HG02759 (cell line): ENCODE measurements around the gene NPEPL1.
"Not testable (repeated sequence)": the region's sequence is repeated elsewhere in the genome, so short reads cannot be mapped to it uniquely, and the experiment has no call there.

Source experiments
- ATAC-seq: cut with Tn5 transposase; IDR thresholded peaks from one replicate; pipeline ENCODE4 v1.9.1; 2021; ENCODE audit warnings: mild to moderate bottlenecking, moderate library complexity; ENCODE audit not compliant: unreplicated experiment

Gene NPEPL1, protein sequence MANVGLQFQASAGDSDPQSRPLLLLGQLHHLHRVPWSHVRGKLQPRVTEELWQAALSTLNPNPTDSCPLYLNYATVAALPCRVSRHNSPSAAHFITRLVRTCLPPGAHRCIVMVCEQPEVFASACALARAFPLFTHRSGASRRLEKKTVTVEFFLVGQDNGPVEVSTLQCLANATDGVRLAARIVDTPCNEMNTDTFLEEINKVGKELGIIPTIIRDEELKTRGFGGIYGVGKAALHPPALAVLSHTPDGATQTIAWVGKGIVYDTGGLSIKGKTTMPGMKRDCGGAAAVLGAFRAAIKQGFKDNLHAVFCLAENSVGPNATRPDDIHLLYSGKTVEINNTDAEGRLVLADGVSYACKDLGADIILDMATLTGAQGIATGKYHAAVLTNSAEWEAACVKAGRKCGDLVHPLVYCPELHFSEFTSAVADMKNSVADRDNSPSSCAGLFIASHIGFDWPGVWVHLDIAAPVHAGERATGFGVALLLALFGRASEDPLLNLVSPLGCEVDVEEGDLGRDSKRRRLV

DNA sequence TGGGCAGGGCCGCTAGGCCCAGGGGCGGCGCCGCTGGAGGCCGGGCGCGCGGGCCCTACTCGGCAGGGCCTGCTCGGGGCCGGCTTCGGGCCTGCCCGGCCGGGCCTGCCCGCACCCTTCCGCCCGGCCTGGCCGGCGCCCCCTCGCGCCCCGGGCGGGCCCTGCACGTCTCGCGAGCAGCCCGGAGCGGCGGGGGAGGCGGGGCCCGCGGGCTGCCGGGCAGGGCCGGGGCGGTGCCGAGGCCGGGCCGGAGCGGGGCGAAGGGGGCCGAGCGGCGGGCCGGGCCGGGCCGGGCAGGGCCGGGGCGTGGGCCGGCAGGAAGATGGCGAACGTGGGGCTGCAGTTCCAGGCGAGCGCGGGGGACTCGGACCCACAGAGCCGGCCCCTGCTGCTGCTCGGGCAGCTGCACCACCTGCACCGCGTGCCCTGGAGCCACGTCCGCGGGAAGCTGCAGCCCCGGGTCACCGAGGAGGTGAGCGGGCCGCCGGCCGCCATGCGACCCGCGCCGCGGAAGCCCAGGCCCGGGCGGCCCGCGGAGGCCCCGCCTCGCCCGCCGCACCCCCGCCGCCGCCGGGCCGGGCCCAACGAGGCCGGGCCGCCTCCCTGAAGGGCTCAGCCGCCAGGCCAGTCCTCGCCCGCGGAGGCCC, at the start of gene NPEPL1:
Gene NPEPL1, plus strand, starts transcription at position 222 of the 647 bp plus-strand sequence. Its CDS starts 101 bp downstream, at position 323.
- ATAC-seq: peak; percentile 93

DNA sequence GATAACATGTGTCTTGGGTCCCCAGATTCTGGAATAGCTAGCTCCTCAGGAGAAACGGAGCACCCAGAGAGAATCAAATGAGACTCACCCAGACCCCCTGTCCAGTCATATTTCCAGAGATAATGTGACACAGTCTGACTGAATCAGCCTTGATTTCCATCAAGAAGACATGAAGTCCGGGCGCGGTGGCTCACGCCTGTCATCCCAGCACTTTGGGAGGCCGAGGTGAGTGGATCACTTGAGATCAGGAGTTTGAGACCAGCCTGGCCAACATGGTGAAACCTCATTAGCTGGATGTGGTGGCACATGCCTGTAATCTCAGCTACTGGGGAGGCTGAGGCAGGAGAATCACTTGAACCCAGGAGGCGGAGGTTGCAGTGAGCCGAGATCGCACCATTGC, 49.7 kb upstream of the NPEPL1 start:
- ATAC-seq: not testable (repeated sequence)

DNA sequence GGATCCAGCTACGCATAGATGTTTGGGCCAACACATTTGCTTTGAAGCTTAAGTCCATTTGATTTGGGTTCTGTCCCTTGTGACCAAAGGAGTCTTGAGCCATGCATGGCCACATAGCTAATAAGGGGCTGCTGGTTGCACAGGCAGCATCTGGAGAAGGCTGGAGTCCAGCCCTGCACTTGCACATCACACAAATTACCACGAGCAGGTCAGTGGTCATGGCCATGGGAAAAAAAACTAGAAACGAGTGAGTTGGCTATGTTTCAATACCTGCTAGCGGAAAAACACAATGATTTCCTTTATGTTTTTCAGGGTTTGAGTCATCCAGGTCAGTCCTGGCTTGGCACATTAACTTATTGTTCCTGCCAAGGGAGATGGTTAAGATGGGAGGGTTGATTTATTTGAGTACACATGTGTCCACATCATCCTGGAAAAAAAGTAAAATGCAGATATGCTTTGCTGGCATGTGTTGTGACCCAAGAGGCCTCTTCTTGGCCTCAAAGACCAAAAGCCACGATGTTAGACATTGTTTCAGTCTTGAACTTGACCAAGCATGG, 47.1 kb upstream of the NPEPL1 start:
- no peak for ATAC-seq

DNA sequence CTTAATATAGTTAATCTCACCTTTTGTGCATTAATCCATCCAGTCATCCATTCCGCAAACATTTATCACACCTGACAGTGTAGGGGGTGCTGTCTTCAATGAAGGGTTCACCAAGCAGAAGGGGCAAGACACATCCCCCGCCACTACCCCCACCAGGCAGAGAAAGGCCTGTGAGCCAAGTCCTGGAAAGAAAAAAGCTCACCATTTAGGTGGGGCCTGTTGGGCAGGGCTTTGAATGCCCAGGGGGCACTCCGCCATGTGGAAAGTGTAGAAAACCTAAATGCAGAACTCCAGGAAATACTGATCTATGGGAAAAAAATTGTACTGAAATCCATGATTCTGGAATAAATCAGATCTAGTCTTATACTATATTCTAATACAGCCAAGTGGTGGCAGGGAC, 46.3 kb upstream of the NPEPL1 start:
- no peak for ATAC-seq

DNA sequence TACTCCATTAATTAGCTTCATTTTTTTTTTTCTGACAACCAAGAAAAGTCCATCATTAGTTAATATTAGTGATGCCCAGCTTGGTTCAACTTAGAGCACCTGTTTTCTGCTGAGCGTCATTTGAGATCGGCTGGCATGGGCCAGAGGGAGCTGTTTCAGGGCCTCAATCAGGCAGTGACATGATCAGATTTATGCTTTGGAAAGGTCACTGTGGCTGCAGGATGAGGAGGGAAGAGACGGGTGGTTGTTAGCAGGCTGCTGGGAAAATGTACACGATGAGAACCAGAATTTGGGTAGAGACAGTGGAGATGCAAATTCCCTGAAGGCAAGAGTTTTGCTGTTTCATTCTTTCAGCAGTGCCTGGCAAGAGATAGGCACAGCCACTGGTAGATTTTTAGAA, 45.9 kb upstream of the NPEPL1 start:
- ATAC-seq: no peak

DNA sequence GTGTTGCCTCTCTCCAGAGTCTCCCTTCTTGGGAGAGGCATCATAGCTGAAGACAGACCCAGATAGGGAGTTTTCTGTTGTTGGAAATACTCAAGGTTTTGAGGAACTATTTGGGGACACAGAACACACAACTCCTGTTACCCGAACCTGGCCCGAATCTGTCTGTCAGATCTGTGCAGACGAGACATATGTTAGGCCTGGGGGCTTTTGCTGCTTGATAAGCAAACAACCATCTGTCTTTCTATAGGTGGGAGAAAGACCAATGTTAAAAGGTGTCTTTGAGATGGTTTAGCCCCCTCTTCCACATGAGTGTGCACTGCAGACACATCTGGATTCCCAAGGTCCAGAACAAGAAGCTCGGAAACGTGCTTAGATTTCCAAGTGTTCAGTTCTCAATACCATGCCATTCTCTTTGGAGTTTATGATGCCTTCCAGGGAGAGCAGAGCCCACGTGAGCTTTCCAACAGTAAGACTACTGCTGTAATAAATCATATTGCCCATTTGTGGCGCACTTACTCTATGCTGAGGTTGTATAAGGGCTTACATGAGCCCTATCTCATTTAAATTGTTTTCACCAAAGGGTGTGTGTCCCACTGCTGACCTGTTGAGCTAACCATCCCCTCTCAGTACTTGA, 45.3 kb upstream of the NPEPL1 start:
- ATAC-seq: no peak

DNA sequence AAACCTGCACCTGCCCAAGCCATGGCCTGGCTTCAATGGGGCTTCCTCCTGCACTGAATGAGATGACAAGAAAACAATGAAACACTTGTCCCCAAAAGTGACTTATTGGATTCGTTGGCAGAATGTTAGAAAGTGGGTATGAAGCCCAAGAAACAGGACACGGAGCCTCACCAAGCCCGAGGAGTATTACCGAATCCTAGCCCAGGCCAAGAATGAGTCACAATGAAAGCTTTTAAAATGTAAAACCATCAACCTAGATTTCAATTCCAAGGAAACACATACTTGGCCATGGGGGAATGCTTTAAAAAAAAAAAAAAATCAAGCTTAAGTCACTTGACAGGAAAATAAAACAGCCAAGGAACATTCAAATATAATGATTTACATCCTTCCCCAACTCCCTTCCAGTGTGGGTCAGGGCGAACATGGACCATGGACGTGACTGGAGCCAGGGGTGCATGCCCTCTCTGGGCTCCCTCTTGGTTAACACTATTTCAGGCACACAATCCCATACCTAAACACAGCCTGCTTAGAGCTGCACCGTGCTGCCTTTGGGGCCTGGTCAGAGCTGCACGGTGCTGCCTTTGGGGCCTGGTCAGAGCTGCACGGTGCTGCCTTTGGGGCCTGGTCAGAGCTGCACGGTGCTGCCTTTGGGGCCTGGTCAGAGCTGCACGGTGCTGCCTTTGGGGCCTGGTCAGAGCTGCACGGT, 44.7 kb upstream of the NPEPL1 start:
- no peak for ATAC-seq

DNA sequence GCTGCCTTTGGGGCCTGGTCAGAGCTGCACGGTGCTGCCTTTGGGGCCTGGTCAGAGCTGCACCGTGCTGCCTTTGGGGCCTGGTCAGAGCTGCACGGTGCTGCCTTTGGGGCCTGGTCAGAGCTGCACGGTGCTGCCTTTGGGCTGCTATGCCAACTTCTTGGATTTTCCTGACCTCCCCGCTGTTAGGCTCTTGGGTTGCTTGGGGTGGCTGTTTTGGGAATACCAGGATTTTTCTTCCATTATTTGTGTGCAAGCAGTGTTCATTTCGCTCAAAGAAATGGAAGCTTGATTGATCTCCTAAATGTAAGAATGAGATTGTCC, 44.1 kb upstream of the NPEPL1 start:
- ATAC-seq: not testable (repeated sequence)

DNA sequence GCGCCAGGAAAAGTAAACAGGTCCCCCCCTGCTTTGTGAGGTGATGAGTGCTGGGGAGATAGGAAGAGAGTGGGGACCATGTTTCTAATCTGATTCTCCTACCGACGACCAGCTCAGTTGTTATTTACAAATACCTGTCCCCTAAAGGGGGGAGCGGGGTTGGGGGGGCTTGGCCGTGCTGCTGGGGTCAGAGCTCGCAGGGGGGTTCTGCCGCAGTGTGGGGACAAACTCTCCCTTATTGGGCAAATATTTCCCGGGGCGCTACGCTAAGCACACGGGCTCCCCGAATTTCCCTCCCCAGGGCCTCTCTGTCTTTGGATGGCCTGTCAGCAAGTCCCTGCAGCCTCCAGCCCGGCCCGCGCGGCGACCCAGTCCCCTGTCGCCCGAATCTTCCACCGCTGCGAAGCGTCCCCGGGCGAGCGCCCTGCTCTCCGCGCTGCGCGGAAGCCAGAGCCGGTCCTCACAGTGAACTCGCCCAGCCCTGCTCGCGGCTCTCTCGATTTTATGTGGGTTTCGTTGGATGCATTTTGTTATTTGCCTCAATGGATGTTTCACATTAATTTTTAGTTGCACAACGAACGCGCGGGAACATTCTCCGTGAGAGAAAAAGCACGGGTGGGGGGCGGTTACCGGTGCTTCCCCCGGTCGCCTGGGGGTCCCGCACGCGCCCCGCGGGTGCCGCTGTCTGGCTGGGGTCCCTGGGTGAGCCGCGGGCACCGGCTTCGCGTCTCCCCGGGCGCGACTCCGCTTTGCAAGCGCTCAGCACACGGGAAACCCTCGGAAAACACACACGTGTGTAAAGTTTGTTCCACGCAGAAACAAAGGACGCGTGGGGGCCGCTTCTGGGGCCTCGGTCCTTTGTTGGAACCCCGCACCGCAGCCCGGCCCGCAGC, 43.1 kb upstream of the NPEPL1 start:
- no peak for ATAC-seq

DNA sequence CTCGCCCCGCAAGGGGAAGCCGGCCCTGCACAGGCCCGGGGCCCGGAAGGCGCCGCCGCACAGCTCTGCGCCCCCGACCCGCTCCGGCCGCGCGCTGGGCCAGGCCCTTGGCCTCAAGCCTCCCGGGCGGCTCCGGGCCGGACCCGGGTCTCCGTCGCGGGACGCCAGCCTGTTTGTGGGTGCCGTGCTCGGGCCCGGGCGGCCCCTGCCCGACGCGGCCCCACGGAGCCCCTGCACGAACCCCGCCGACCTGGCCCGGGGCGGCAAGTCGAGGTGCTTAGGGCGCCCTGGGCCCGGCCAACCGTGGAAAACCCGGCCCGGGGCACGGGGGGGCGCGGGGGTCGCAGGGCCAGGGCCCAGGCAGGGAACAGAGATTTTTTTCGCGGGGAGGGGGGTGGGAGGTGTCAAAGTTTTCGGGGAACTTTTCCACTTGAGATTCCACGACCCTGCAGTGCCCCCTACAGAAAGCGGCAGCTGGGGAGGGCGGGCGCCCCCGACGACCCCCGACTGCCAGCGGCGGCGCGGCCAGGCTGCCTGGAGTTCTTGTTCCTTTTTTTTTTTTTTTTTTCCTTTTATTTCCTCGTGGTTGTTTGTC, 42.3 kb upstream of the NPEPL1 start:
- peak; percentile 19 for ATAC-seq

DNA sequence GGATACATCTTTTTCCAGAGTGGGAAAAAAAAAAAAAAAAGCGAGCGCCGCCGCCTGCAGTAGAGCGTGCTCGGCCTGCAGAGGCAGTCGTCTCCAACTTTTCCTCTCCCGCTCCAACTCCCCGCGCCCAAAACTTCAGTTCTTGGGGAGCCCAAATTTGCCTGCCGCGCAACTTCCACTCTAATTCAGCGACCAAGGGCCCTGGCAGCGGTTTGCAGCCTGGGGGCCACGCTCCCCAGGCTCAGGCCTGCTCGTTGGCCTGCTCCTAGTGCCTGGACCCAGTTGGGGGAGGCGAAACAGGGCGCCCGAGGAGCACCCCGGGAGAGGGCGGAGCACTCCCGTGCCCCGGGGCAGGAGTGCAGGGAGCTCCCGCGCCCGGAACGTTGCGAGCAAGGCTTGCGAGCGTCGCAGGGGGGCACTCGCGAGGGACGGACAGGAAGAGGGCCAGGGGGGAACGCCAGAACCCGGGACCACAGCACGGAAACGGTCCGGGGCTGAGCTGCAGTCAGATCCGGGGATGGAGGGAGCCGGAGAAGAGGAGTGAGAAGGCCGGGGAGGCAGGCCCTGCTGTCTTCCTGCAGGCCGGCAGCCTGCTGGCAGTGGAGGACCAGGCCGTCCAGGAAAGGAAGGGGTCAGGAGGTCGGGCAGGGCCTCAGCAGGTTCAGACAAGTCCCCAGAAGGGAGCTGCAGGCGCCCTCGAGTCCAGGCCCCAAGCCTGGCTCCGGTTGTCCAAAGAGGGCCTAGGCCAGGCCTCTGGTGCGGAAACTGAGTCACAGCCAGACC, 41.6 kb upstream of the NPEPL1 start, which contains the start of gene STX16:
Gene STX16, plus strand, starts transcription at position 508 of the 783 bp plus-strand sequence. CDS start 724 bp downstream, outside the sequence.
- peak; percentile 75 for ATAC-seq

DNA sequence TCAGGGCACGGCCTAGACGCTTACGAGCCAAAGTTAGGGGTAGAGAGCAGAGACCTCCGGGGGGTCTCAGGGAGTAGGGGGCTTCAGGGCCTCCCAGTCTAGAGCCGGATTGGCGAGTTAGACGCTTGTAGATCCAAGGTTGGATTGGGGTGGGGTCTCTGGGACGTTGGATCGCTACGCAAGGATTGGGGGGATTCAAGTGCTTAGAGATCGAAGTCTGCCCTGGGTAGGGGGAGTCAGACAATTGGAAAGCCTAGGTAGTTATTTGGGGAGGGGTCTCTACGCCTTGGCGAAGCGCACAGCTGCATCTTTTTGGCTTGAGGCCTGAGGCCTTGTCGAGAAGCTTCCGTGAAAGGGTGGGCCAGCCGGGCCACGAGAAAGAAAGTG, 41.0 kb upstream of the NPEPL1 start:
- ATAC-seq: no peak

DNA sequence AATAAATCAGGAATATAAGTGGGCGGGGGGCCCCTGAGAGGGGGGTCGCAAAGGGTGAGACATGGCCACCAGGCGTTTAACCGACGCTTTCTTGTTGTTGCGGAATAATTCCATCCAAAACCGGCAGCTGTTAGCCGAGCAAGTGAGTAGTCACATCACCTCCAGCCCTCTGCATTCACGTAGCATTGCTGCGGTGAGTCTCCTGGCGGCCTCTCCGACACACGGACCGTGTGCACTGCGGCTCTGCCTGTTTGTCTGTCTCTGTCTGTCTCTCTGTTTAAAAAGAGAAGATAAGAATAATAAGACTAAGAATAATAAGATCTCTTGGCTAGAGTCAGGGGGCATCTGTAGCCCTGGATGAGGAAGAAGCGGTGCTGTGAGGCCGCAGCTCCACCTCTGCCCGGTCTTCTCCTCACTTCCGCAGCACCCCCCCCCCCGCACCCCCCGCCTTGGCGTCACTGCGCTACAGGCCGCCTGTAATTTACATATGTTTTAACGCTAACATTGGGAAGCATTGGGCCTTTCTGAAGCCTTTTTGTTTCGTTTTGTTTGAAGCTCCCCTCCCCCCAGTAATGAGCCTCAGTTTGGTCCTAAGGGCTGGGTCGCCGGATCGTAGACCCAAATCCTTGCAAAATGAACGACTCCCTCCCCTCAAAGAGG, 40.5 kb upstream of the NPEPL1 start:
- ATAC-seq: peak; percentile 29

DNA sequence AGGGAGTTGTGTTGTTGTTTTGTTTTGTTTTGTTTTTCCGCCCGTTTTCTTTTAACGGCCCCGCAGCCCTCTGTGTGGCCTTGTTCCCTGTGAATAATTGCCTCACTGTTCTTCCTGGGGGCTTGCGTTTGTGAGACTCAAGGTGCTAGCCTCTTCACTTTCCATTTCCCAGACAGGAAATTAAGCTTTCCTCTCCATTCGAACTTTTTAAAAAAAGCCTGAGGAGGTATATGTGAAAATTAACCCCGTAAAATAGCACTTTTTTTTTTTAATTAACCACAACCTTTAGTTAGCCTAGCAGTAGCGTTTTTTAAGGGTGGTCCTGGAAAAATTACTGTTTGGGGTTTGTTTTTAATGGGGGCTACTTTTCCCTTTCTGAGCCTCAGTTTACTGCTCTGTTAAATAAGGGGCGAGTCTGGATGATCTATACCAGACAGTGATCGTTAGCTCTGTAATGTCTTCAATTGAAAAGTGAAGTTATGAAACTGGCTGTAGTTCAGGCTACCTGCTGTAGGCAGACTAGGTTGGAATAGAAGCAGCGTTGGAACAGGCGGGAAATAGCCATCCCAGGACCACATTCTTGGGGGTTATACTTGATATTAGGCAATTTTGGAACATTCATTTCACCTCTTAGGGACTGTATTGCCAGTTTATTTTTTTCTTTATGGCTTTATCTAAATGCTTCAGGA, 39.9 kb upstream of the NPEPL1 start:
- ATAC-seq: peak; percentile 4

DNA sequence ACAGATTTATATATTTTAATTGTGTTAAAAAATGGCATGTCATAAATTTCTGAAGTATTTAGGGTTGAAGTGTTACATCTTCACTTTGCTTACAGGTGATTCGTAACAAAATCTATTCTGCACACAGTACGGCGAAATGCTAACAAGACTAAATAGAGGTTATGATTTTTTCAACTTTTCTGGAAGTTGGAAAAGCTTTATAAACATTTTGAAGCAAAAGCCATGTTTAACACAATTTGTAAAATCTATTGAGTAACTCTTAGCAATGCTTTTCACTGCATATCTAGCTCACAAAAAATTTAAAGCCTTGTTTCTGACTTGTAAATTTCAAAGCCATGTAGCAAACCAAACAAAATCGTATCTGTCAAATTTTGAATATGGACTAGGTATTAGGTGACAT, 38.3 kb upstream of the NPEPL1 start:
- ATAC-seq: no peak

DNA sequence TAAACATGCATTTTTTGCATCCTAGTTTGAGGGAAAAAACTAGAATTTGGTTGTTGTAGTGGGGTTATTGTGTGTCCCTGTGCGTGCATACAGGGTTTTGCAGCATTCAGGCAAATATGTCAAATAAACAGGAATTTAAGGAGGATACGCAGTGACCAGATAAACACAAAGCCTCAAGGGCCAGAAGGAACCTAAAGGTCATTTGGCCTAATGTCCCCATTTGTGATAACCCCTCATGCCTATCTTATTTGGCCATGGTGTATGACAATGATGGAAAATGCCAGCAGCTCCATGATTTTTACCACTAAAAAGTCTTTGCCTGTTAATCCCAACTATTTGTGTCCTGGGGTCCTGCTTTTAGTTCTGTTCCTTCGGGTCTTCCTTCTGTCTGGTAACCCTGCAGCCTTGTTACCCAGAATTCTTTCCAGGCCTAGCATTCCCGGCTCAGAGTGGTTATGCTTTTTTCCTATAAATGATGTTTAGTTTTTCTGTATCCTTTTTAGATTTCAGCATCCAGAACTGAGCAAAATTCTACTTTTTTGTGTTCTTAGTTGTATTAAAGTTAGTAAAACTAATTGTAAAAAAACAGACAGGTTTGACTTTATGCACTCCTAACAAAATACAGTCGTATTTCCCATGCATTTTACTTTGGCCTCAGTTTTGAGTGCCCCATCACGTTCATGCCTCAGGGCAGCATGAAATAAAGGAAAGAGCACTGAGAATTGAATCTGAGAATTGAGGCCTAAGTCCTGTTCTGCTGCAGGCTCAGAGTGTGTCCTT, 37.1 kb upstream of the NPEPL1 start:
- ATAC-seq: no peak

DNA sequence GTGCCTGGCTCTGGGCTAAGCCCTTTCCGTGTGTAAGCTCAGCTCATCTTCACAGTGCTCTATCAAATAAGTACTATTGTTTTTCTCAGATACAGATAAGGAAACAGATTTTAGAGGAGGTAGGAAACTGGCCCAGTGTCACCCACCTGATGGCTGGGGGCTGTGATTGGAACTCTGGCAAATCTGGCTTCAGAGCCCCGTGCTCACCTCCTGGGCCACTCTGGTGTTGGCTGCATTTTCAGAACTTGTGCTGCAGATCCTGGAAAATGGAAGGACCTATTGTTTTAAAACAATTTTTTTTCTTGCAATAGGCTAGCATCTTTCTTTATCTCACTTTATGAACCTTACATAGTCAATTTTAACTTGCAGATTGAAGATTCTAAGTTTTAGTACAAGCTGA, 35.8 kb upstream of the NPEPL1 start:
- no peak for ATAC-seq
